GM23248 (cell line): Measurements from ENCODE around the gene NEU2. TPM values are rescaled to one million over a fixed set of nuclear protein-coding genes. Genes with fewer than 3 reads are reported as not detected.

Experiments used
- DNase-seq: peaks from one replicate; pipeline ENCODE4 v3.0.0-alpha.2; 2015
- H2AFZ ChIP-seq: fragments of 200-600 bp; sonication (generic); 2 replicates; pipeline ENCODE4 v1.6.1; 2016; ENCODE audit warnings: antibody characterized with exemption
- H3F3A ChIP-seq: fragments of 200-600 bp; sonication (generic); 2 replicates; pipeline ENCODE4 v1.6.1; 2016; ENCODE audit warnings: mild to moderate bottlenecking, antibody characterized with exemption, mixed run types; ENCODE audit not compliant: insufficient read depth
- H3K27ac ChIP-seq: fragments of 200-600 bp; sonication (generic); 2 replicates; pipeline ENCODE4 v1.5.1; 2016; ENCODE audit warnings: mild to moderate bottlenecking
- H3K27me3 ChIP-seq: fragments of 200-600 bp; sonication (generic); replicated peaks from 2 replicates; pipeline ENCODE4 v1.6.1; 2016; ENCODE audit warnings: mild to moderate bottlenecking; ENCODE audit not compliant: insufficient read depth
- H3K36me3 ChIP-seq: fragments of 200-600 bp; sonication (generic); 2 replicates; pipeline ENCODE4 v1.6.1; 2016; ENCODE audit warnings: low read depth, mild to moderate bottlenecking
- H3K4me1 ChIP-seq: fragments of 200-600 bp; sonication (generic); 2 replicates; pipeline ENCODE4 v1.6.1; 2016; ENCODE audit warnings: mild to moderate bottlenecking; ENCODE audit not compliant: insufficient read depth
- H3K4me2 ChIP-seq: fragments of 200-600 bp; sonication (generic); one replicate; pipeline ENCODE4 v1.6.1; 2016; ENCODE audit warnings: mild to moderate bottlenecking; ENCODE audit not compliant: unreplicated experiment
- H3K4me3 ChIP-seq: fragments of 200-600 bp; sonication (generic); 2 replicates; pipeline ENCODE4 v1.5.1; 2016; ENCODE audit warnings: mild to moderate bottlenecking
- H3K79me2 ChIP-seq: fragments of 200-600 bp; sonication (generic); 2 replicates; pipeline ENCODE4 v1.6.1; 2016; ENCODE audit warnings: mild to moderate bottlenecking; ENCODE audit not compliant: insufficient read depth
- H3K9ac ChIP-seq: fragments of 200-600 bp; sonication (generic); 2 replicates; pipeline ENCODE4 v1.6.1; 2016; ENCODE audit warnings: mild to moderate bottlenecking
- H3K9me2 ChIP-seq: fragments of 200-600 bp; sonication (generic); 2 replicates; pipeline ENCODE4 v1.6.1; 2016; ENCODE audit warnings: mixed run types, mild to moderate bottlenecking, moderate library complexity; ENCODE audit not compliant: insufficient read depth
- H3K9me3 ChIP-seq: fragments of 200-600 bp; sonication (generic); one replicate; pipeline ENCODE4 v1.6.1; 2017; ENCODE audit warnings: low read depth
- H4K20me1 ChIP-seq: fragments of 200-600 bp; sonication (generic); 2 replicates; pipeline ENCODE4 v1.6.0; 2016; ENCODE audit not compliant: insufficient read depth
- EZH2 ChIP-seq: fragments of 200-600 bp; sonication (generic); IDR thresholded peaks from 2 replicates; pipeline ENCODE4 v1.6.1; 2018; ENCODE audit warnings: antibody characterized with exemption, mild to moderate bottlenecking; ENCODE audit not compliant: insufficient read depth, poor library complexity, severe bottlenecking
- EZH2phosphoT487 ChIP-seq: fragments of 200-600 bp; sonication (generic); IDR thresholded peaks from 2 replicates; pipeline ENCODE4 v1.6.1; 2018; ENCODE audit warnings: antibody characterized with exemption, moderate library complexity, mild to moderate bottlenecking, low read depth; ENCODE audit not compliant: insufficient read depth
- WGBS, 2 experiments: methylation state at CpG; one replicate each; pipeline ENCODE4 v1.1.6; 2015 to 2017; ENCODE audit warnings: low lambda C conversion rate in 2 of 2, low coverage in 1 of 2; ENCODE audit errors: missing lambda C conversion rate in 2 of 2; 5-methylcytosine and 5-hydroxymethylcytosine counted together
- in situ Hi-C: fragments of 300-500 bp; cut with MboI; formaldehyde crosslinking; loops from 2 replicates; pipeline ENCODE4 v1.15.0; 2020
- polyA plus RNA-seq: library from polyadenylated mRNA; unstranded; fragments of >200 nt; fragmentation: Nextera tagmentation; extraction: Ambion mirVana; gene quantifications from 2 replicates; pipeline ENCODE4 v1.2.1, GENCODE V29; 2016
- total RNA-seq: library from RNA; depleted of rRNA; stranded (reverse); fragments of >200 nt; shearing (Covaris generic); gene quantifications from 2 replicates; pipeline ENCODE4 v1.2.3, GENCODE V29; 2014

Gene NEU2
- total and polyA plus RNA-seq, 2 experiments from 2014 or later = not detected

- Histone ChIP-seq H3K9me3 (no peaks in the 10 kb centered on the region), H3K27me3 (no peaks in the 10 kb centered on the region; the same call in 1 of the 2 replicates), H3K4me2 (no peak overlapping the region), H3K9ac (no peak overlapping the region), H3K27ac (no peak overlapping the region), H3K36me3 (no peaks in the 10 kb centered on the region), H3F3A (peaks cover 10% of the 10 kb centered on the region), H3K4me3 (no peak overlapping the region), H3K79me2 (no peaks in the 10 kb centered on the region), H2AFZ (no peak overlapping the region), H4K20me1 (no peaks in the 10 kb centered on the region), H3K4me1 (no peaks in the 10 kb centered on the region), H3K9me2 (no peaks in the 10 kb centered on the region)
- DNase-seq = no peak
- 79 to 84% methylated on average over 9 of the region's 9 CpGs for WGBS, 2 experiments
- in situ Hi-C loops = no loop called here
- no peak for TF ChIP-seq EZH2
- no peak for TF ChIP-seq EZH2phosphoT487
Measured at GRCh38 chr2:233042549-233042948, 10.1 kb downstream of the NEU2 start.

GRCh38 chr2:233044974-233045605 lies 12.6 kb downstream of the NEU2 start:
- no peaks in the 10 kb centered on the region for H3K4me1 ChIP-seq
- no peak overlapping the region for H3K9ac ChIP-seq
- H3F3A ChIP-seq = peaks cover 7% of the 10 kb centered on the region; the same call in 1 of the 2 replicates
- H3K79me2 ChIP-seq = no peaks in the 10 kb centered on the region
- H2AFZ ChIP-seq = no peak overlapping the region
- no peaks in the 10 kb centered on the region for H3K9me3 ChIP-seq
- H3K27me3 ChIP-seq = no peaks in the 10 kb centered on the region; the same call in 1 of the 2 replicates
- no peaks in the 10 kb centered on the region for H3K9me2 ChIP-seq
- no peaks in the 10 kb centered on the region for H3K36me3 ChIP-seq
- no peak overlapping the region for H3K4me2 ChIP-seq
- TF ChIP-seq EZH2 (no peak), EZH2phosphoT487 (no peak)
- 70 to 74% methylated on average over 9 of the region's 9 CpGs for WGBS, 2 experiments
- H4K20me1 ChIP-seq = no peaks in the 10 kb centered on the region
- no peak for DNase-seq
- no peak overlapping the region for H3K4me3 ChIP-seq
- H3K27ac ChIP-seq = no peak overlapping the region
- in situ Hi-C loops = no loop called here

GRCh38 chr2:233047206-233047605 lies 14.7 kb downstream of the NEU2 start:
- Histone ChIP-seq H3K4me3 (no peak overlapping the region), H3K9ac (no peak overlapping the region), H3K4me2 (no peak overlapping the region), H3K36me3 (no peaks in the 10 kb centered on the region), H3K27me3 (no peaks in the 10 kb centered on the region; the same call in 1 of the 2 replicates), H4K20me1 (no peaks in the 10 kb centered on the region), H3K9me2 (no peaks in the 10 kb centered on the region), H3K27ac (no peak overlapping the region), H3K4me1 (0 out of 2 replicates have a peak, but pooled peaks cover 4% of the 10 kb centered on the region), H3K9me3 (no peaks in the 10 kb centered on the region), H2AFZ (no peak overlapping the region), H3F3A (peaks cover 7% of the 10 kb centered on the region; the same call in 1 of the 2 replicates), H3K79me2 (no peaks in the 10 kb centered on the region)
- WGBS, 2 experiments = 71 to 72% methylated on average over 3 of the region's 3 CpGs
- in situ Hi-C loops = no loop called here
- no peak for DNase-seq
- TF ChIP-seq EZH2 (no peak), EZH2phosphoT487 (no peak)

GRCh38 chr2:233047667-233048066 lies 15.2 kb downstream of the NEU2 start:
- Histone ChIP-seq H2AFZ (no peak overlapping the region), H3F3A (peaks cover 7% of the 10 kb centered on the region; the same call in 1 of the 2 replicates), H3K79me2 (no peaks in the 10 kb centered on the region), H3K9me2 (no peaks in the 10 kb centered on the region), H3K9ac (no peak overlapping the region), H3K36me3 (no peaks in the 10 kb centered on the region), H3K27me3 (no peaks in the 10 kb centered on the region), H3K4me2 (no peak overlapping the region), H3K27ac (no peak overlapping the region), H3K9me3 (no peaks in the 10 kb centered on the region), H3K4me3 (no peak overlapping the region), H3K4me1 (0 out of 2 replicates have a peak, but pooled peaks cover 5% of the 10 kb centered on the region), H4K20me1 (no peaks in the 10 kb centered on the region)
- no peak for DNase-seq
- WGBS, 2 experiments = 74 to 79% methylated on average over 9 of the region's 9 CpGs
- in situ Hi-C loops = no loop called here
- no peak for TF ChIP-seq EZH2
- no peak for TF ChIP-seq EZH2phosphoT487
